ENCODE measurements around the gene CUEDC1. TPM values are rescaled to one million over a fixed set of nuclear protein-coding genes. Genes with fewer than 3 reads are reported as not detected.
A peak's percentile ranks its signal among the peaks of the same experiment; 100 is the strongest.

CUEDC1 gene
- total RNA-seq, 1 experiment from 2014 or later: 27.5 TPM

DNA sequence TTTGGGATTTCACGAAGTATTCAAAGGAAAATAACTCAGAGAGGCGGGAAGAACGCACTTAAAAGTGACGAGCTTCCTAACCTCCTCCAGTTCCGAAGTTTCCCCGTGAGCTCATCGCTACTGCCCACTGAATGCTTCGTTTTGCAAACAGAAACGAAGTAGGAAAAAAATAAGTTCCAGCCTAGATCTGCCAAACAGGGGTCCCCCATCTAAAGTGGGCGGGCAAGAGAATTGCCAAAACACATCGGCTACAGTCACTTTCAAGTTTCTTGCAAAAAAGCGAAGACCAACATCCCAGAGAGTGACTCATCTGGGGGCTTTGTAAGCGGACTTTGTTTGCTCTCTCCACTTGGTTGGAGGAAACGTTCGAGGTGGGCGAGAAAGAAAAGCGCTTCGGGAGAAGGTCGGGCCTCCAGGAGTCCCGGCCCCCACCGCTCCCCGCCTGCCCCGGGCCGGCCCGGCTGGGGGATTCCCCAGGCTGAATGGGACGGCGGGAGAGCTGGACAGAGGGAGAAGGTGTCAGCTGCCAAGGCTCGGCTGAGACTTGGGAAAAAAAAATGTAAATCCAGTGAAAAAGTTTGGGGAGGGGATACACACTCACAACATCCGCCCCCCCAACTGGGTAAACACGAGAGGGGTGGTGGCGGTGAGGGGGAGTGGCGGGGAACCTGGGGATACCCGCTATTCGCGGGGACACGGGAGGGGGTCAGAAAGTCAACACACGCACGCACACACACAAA, 31.8 kb upstream of the CUEDC1 start:
- no TSS peak for BruUV-seq (replicated peaks)
- POLR2A ChIA-PET: interaction anchor here (0.6 to 1.4 kb wide), 6 partner anchors 9 to 112 kb away, joined by 3 to 14 read pairs (median 3); partner anchors contain the start of genes CUEDC1 and SRSF1
- Histone ChIP-seq H3K4me1 (peaks cover 58% of the 10 kb centered on the region), H3K9me3 (no peaks in the 10 kb centered on the region), H3K4me3 (ENCODE audit: low read depth, low read length) (peak overlapping the region; percentile 83), H3K36me3 (ENCODE audit: control insufficient read depth, insufficient read depth, low read length) (no peaks in the 10 kb centered on the region), H3K27me3 (replicated peaks; ENCODE audit: control insufficient read depth, insufficient read depth, low read length) (no peaks in the 10 kb centered on the region)
- TF ChIP-seq, protein P1, sequence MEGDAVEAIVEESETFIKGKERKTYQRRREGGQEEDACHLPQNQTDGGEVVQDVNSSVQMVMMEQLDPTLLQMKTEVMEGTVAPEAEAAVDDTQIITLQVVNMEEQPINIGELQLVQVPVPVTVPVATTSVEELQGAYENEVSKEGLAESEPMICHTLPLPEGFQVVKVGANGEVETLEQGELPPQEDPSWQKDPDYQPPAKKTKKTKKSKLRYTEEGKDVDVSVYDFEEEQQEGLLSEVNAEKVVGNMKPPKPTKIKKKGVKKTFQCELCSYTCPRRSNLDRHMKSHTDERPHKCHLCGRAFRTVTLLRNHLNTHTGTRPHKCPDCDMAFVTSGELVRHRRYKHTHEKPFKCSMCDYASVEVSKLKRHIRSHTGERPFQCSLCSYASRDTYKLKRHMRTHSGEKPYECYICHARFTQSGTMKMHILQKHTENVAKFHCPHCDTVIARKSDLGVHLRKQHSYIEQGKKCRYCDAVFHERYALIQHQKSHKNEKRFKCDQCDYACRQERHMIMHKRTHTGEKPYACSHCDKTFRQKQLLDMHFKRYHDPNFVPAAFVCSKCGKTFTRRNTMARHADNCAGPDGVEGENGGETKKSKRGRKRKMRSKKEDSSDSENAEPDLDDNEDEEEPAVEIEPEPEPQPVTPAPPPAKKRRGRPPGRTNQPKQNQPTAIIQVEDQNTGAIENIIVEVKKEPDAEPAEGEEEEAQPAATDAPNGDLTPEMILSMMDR (IDR thresholded peaks at IDR 0.05; ENCODE audit: insufficient read depth in 1 of 2, low read depth in 1 of 2, low read length in 1 of 2, severe bottlenecking in 1 of 2, unreplicated experiment in 1 of 2): no peak
- Mint-ChIP-seq H3K9me3 (ENCODE audit: unreplicated experiment) (no peaks in the 10 kb centered on the region), H3K27me3 (ENCODE audit: insufficient read depth, unreplicated experiment) (no peaks in the 10 kb centered on the region), H3K27ac (ENCODE audit: unreplicated experiment) (peak overlapping the region; percentile 88), H3K36me3 (ENCODE audit: insufficient read depth, unreplicated experiment) (peaks cover 68% of the 10 kb centered on the region), H3K4me1 (ENCODE audit: low read depth, unreplicated experiment) (peaks cover 49% of the 10 kb centered on the region), H3K4me3 (ENCODE audit: unreplicated experiment) (peak overlapping the region; percentile 97)
- peak; percentile 55 to 57 for DNase-seq
- CTCF ChIA-PET: interaction anchor here (0.8 to 1.4 kb wide), 7 partner anchors 8 to 132 kb away, joined by 3 to 4 read pairs (median 3); no protein-coding TSS in a partner anchor
- intact Hi-C loops (cut with micrococcal nuclease; ENCODE audit: unreplicated experiment): no loop called here

DNA sequence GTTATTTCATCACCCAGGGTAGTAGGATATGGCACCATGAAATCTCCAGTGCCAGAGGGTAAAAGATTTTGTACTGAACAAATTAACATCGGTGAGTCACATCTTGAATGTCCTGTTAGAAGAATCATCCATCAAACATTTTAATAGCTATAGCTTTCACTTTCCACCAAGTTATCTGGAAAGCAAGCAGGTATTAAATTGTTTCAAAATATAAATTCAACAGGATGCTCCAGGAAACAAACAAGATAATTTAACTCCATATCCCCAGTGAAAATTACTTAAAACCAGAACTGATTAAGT, 30.4 kb upstream of the CUEDC1 start:
- POLR2A ChIA-PET: no interaction called here
- intact Hi-C loops (cut with micrococcal nuclease; ENCODE audit: unreplicated experiment): no loop called here
- TF ChIP-seq, protein P1 (IDR thresholded peaks at IDR 0.05; ENCODE audit: insufficient read depth in 1 of 2, low read depth in 1 of 2, low read length in 1 of 2, severe bottlenecking in 1 of 2, unreplicated experiment in 1 of 2): no peak
- peaks cover 44% of the 10 kb centered on the region for H3K4me1 ChIP-seq
- no TSS peak for BruUV-seq (replicated peaks)
- no peaks in the 10 kb centered on the region for H3K9me3 ChIP-seq
- Mint-ChIP-seq H3K27me3 (ENCODE audit: insufficient read depth, unreplicated experiment) (no peaks in the 10 kb centered on the region), H3K4me1 (ENCODE audit: low read depth, unreplicated experiment) (peaks cover 40% of the 10 kb centered on the region), H3K9me3 (ENCODE audit: unreplicated experiment) (no peaks in the 10 kb centered on the region), H3K4me3 (ENCODE audit: unreplicated experiment) (no peak overlapping the region), H3K36me3 (ENCODE audit: insufficient read depth, unreplicated experiment) (peaks cover 68% of the 10 kb centered on the region), H3K27ac (ENCODE audit: unreplicated experiment) (no peak overlapping the region)
- no peaks in the 10 kb centered on the region for H3K36me3 ChIP-seq (ENCODE audit: control insufficient read depth, insufficient read depth, low read length)
- DNase-seq: no peak
- H3K27me3 ChIP-seq (replicated peaks; ENCODE audit: control insufficient read depth, insufficient read depth, low read length): no peaks in the 10 kb centered on the region
- H3K4me3 ChIP-seq (ENCODE audit: low read depth, low read length): no peak overlapping the region
- CTCF ChIA-PET: interaction anchor here (0.7 to 1.3 kb wide), 5 partner anchors 9 to 37 kb away, joined by 3 to 4 read pairs (median 3); no protein-coding TSS in a partner anchor

DNA sequence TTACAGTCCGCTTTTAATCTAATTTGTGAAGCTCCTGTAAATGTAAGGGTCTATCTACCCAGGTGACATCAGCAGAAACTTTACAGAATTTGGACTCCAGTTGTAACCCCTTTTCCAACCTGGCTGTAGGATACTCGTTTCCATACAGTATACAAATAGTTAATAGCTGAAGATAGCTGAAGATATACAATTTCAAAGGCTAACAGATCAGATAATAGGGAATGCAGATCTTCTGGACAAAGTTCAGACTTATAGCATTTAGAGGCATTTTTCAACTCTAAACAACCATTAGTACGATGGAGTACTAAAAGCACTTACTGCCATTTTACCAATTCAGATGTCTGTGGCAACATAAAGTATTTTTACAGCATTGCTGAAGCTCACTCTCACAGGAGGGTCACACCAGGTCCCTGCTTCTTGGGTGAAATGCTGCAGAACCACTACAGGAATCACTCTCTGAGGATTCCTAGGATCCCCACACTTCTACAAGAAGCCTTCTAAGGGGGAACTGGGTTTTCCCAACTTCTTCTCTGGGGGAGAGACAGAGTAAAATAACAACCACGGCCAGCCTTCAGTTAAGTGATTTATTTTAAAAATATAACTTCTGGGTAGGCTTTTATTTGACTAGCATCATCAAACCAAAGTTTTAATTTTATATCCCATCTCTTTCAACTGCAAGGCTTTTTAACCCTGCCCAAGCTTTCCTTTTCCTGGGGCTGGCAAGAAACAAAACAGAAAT, 29.9 kb upstream of the CUEDC1 start:
- peaks cover 71% of the 10 kb centered on the region for H3K36me3 Mint-ChIP-seq (ENCODE audit: insufficient read depth, unreplicated experiment)
- intact Hi-C loops (cut with micrococcal nuclease; ENCODE audit: unreplicated experiment): no loop called here

More for the DNA sequence above, 29.9 kb upstream of the CUEDC1 start:
- Mint-ChIP-seq H3K4me3 (ENCODE audit: unreplicated experiment) (peak overlapping the region; percentile 48), H3K4me1 (ENCODE audit: low read depth, unreplicated experiment) (peaks cover 40% of the 10 kb centered on the region), H3K9me3 (ENCODE audit: unreplicated experiment) (no peaks in the 10 kb centered on the region), H3K27ac (ENCODE audit: unreplicated experiment) (peak overlapping the region; percentile 57), H3K27me3 (ENCODE audit: insufficient read depth, unreplicated experiment) (no peaks in the 10 kb centered on the region)
- DNase-seq: no peak
- Histone ChIP-seq H3K36me3 (ENCODE audit: control insufficient read depth, insufficient read depth, low read length) (no peaks in the 10 kb centered on the region), H3K9me3 (no peaks in the 10 kb centered on the region), H3K4me1 (peaks cover 42% of the 10 kb centered on the region), H3K4me3 (ENCODE audit: low read depth, low read length) (no peak overlapping the region), H3K27me3 (replicated peaks; ENCODE audit: control insufficient read depth, insufficient read depth, low read length) (no peaks in the 10 kb centered on the region)
- POLR2A ChIA-PET: no interaction called here
- TF ChIP-seq, protein P1 (IDR thresholded peaks at IDR 0.05; ENCODE audit: insufficient read depth in 1 of 2, low read depth in 1 of 2, low read length in 1 of 2, severe bottlenecking in 1 of 2, unreplicated experiment in 1 of 2): no peak
- BruUV-seq (replicated peaks): no TSS peak
- CTCF ChIA-PET: interaction anchor here (0.7 to 1.4 kb wide), 5 partner anchors 10 to 81 kb away, joined by 3 to 4 read pairs (median 3); partner anchors contain the start of gene CUEDC1

Measured in Caco-2 (cell line).